K562 (cell line): Measurements from ENCODE around the gene KISS1R. TPM values are rescaled to one million over a fixed set of nuclear protein-coding genes. Genes with fewer than 3 reads are reported as not detected.

ENCODE experiments used
- CBX2 ChIP-seq: fragments of 200-600 bp; sonication (generic); IDR thresholded peaks from one replicate; pipeline ENCODE4 v1.6.1; 2012; ENCODE audit warnings: mild to moderate bottlenecking, low read length, inconsistent platforms; ENCODE audit not compliant: insufficient read depth, poor library complexity, severe bottlenecking
- CCNT2 ChIP-seq: IDR thresholded peaks from 2 replicates; pipeline ENCODE4 v1.6.1; 2011; ENCODE audit warnings: borderline replicate concordance, low read depth, mild to moderate bottlenecking, moderate library complexity, mixed read lengths, low read length; ENCODE audit not compliant: insufficient read length; ENCODE audit errors: extremely low read depth
- CREB5 ChIP-seq: fragments of 250-450 bp; sonication (Bioruptor Pico); IDR thresholded peaks from 2 replicates; pipeline ENCODE4 v1.5.0; 2020; ENCODE audit warnings: mild to moderate bottlenecking
- GTF2E2 ChIP-seq: fragments of 200-800 bp; sonication (Bioruptor generic); IDR thresholded peaks from 2 replicates; pipeline ENCODE4 v1.6.1; 2016; ENCODE audit warnings: missing genetic modification characterization, missing compliant biosample characterization
- HNRNPH1 ChIP-seq: fragments of 200-400 bp; formaldehyde crosslinking; optimal IDR thresholded peaks from 2 replicates; pipeline ENCODE3; 2017; ENCODE audit warnings: low read depth, mild to moderate bottlenecking, low read length, moderate library complexity
- HNRNPLL ChIP-seq: fragments of 200-400 bp; formaldehyde crosslinking; IDR thresholded peaks from 2 replicates; pipeline ENCODE4 v1.6.1; 2017; ENCODE audit warnings: low read length, low read depth, mild to moderate bottlenecking; ENCODE audit not compliant: poor library complexity, severe bottlenecking
- NR4A1 ChIP-seq, 2 experiments: fragments of 250-450 bp in 1 of 2; fragments of 450-650 bp in 1 of 2; sonication (Bioruptor Pico) in 1 of 2; IDR thresholded peaks; 2 replicates each; pipeline versions ENCODE4 v1.4.0 to v1.6.1; 2016 to 2020; ENCODE audit warnings: mild to moderate bottlenecking in 2 of 2, missing compliant biosample characterization in 1 of 2, missing genetic modification characterization in 1 of 2, moderate library complexity in 1 of 2
- POLR2A ChIP-seq: fragments of 450-650 bp; conservative IDR thresholded peaks from 2 replicates; pipeline ENCODE4 v1.6.1; 2016
- POLR2G ChIP-seq: fragments of 200-400 bp; formaldehyde crosslinking; IDR thresholded peaks from 2 replicates; pipeline ENCODE4 v1.6.1; 2017; ENCODE audit warnings: low read depth, mild to moderate bottlenecking, antibody characterized with exemption, low read length, moderate library complexity
- SPI1 ChIP-seq: IDR thresholded peaks from 2 replicates; pipeline ENCODE4 v1.6.1; 2011; ENCODE audit warnings: low read depth, low read length, control low read depth, borderline replicate concordance
- TFE3 ChIP-seq: fragments of 450-650 bp; formaldehyde crosslinking; IDR thresholded peaks from 2 replicates; pipeline ENCODE4 v1.4.0; 2020; ENCODE audit warnings: mild to moderate bottlenecking, mixed read lengths
- VEZF1 ChIP-seq: fragments of 200-800 bp; sonication (Bioruptor generic); IDR thresholded peaks from 2 replicates; pipeline ENCODE4 v1.6.1; 2017; ENCODE audit warnings: missing genetic modification characterization, missing compliant biosample characterization
- YY1 ChIP-seq, 3 experiments: IDR thresholded peaks; 2 replicates each; pipeline ENCODE4 v1.6.1; 2011; ENCODE audit warnings: low read length in 2 of 3, mild to moderate bottlenecking in 2 of 3, moderate library complexity in 2 of 3, borderline replicate concordance in 1 of 3, control low read depth in 1 of 3, low read depth in 1 of 3; ENCODE audit not compliant: insufficient read depth in 3 of 3, insufficient replicate concordance in 2 of 3, control insufficient read depth in 1 of 3, insufficient read length in 1 of 3; ENCODE audit errors: extremely low read depth in 1 of 3
- ZBTB11 ChIP-seq, 3 experiments: fragments of 200-800 bp in 1 of 3; fragments of 250-450 bp in 1 of 3; fragments of 450-650 bp in 1 of 3; sonication (Bioruptor Pico) in 1 of 3; sonication (Bioruptor generic) in 1 of 3; formaldehyde crosslinking in 1 of 3; IDR thresholded peaks; 2 replicates each; pipeline versions ENCODE4 v1.6.1 to v1.8.0; 2016 to 2022; ENCODE audit warnings: mild to moderate bottlenecking in 2 of 3, missing genetic modification characterization in 2 of 3, missing compliant biosample characterization in 1 of 3, moderate library complexity in 1 of 3
- ZNF165 ChIP-seq: fragments of 250-450 bp; sonication (Bioruptor Pico); IDR thresholded peaks from 2 replicates; pipeline ENCODE4 v1.4.0; 2020; ENCODE audit warnings: borderline replicate concordance
- ZNF224 ChIP-seq: sonication (generic); formaldehyde crosslinking; IDR thresholded peaks from 2 replicates; pipeline ENCODE4 v1.8.0; 2022; ENCODE audit warnings: mild to moderate bottlenecking, missing genetic modification reagents
- ZNF707 ChIP-seq: fragments of 250-450 bp; sonication (Bioruptor Pico); conservative IDR thresholded peaks from 2 replicates; pipeline ENCODE4 v1.8.0; 2022; ENCODE audit warnings: inconsistent platforms, mild to moderate bottlenecking, moderate library complexity
- polyA plus RNA-seq, 8 experiments: library from polyadenylated mRNA; depleted of rRNA in 4 of 8; stranded (reverse) in 5 of 8; unstranded in 3 of 8; fragments of >200 nt; fragmentation: Nextera tagmentation in 2 of 8; fragmentation: Illumina TruSeq in 1 of 8; extraction: Ambion mirVana in 2 of 8; extraction: Trizol in 1 of 8; gene quantifications; 2 replicates each; pipeline versions ENCODE4 v1.2.1 to v1.2.3, GENCODE V29; 2011 to 2014; ENCODE audit warnings: inconsistent platforms in 1 of 8, missing spikeins in 1 of 8
- total RNA-seq, 7 experiments: library from RNA; depleted of rRNA in 6 of 7; stranded (reverse); fragments of >200 nt in 6 of 7; fragmentation: Illumina TruSeq in 2 of 7; extraction: Trizol in 2 of 7; gene quantifications; 2 replicates each; pipeline versions ENCODE4 v1.2.1 to v1.2.3, GENCODE V29; 2011 to 2021; ENCODE audit warnings: low replicate concordance in 1 of 7

The KISS1R gene
- total and polyA plus RNA-seq, 9 of the 15 experiments (the other 6 are each of a cell fraction or from before 2014, with no cell fraction given), result 0.37 to 39.4 (median 2.0) TPM

- TF ChIP-seq ZBTB11 (CRISPR knock-in tag; IDR thresholded peaks at IDR 0.05) (peak in 1 of 3 experiments; percentile 75; a peak in 2 of 6 replicates), GTF2E2 (tag) (no peak), YY1 (IDR thresholded peaks at IDR 0.05; ENCODE audit: borderline replicate concordance in 1 of 3, control insufficient read depth in 1 of 3, extremely low read depth in 1 of 3, insufficient read depth in 3 of 3, insufficient read length in 1 of 3, insufficient replicate concordance in 2 of 3, low read depth in 1 of 3, low read length in 2 of 3) (peak in 2 of 3 experiments; percentile 69 to 73), SPI1 (0 out of 2 replicates have a peak, but pooled peaks have one; percentile 11), POLR2A (0 out of 2 replicates have a peak, but pooled peaks have one; percentile 35), ZNF224 (CRISPR knock-in tag) (no peak), HNRNPLL (no peak), CCNT2 (peak; percentile 21), ZNF165 (CRISPR knock-in tag) (no peak), TFE3 (CRISPR knock-in tag) (no peak), HNRNPH1 (no peak), CREB5 (CRISPR knock-in tag) (no peak), POLR2G (peak; percentile 81), NR4A1 (CRISPR knock-in tag; IDR thresholded peaks at IDR 0.05) (no peak), NR4A1 (tag; IDR thresholded peaks at IDR 0.05) (no peak), VEZF1 (CRISPR knock-in tag) (peak; percentile 93), CBX2 (no peak), ZNF707 (CRISPR knock-in tag) (no peak)
Measured at GRCh38 chr19:913080-913748, 3.9 kb upstream of the KISS1R start, which contains the start of gene R3HDM4 (continued).
